Stimulated activated CD4-positive, alpha-beta T cell treated with anti-CD3 and anti-CD28 coated beads, Interleukin-15, amount 100 ng/mL, for 1 hour (primary cell): ENCODE results near the gene NPC2.
"Not testable (repeated sequence)": the region's sequence is repeated elsewhere in the genome, so short reads cannot be mapped to it uniquely, and the experiment has no call there.

ENCODE experiments used
- DNase-seq, 2 donors: peaks; one replicate each; pipeline ENCODE4 v3.0.0-alpha.2; 2020; ENCODE audit warnings: low read depth in 1 of 2, low spot score in 1 of 2

The NPC2 gene

DNA sequence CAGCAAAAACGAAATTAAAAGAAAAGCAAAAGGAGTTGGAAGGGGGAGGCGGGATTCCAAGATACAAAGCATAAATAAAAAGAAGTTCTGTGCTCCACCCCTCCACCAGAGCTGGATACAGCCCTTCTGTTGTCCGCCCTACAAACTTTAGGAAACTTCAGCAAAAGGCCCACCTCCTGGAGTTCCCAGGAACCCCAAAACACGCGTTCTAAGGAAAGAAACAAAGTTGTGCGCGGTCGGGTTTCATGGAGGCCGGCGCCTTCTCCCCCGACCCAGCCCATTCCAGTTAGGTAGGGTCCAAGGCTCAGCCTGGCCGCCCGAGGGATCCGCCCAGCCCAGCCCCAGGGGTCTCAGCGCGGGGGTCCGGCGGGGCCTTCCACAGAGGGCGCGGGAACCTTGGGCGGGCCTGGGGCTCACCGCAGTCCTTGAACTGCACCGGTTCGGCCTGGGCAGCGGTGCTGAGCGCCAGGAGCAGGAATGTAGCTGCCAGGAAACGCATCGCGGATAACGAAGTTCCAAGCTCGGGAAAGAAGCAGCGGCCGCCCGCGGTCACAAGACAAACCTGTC is at the start of gene NPC2:
TSS of gene NPC2 (minus strand) at position 530 of the 567 bp plus-strand sequence. CDS start at position 499, 31 bp downstream.
- no peak for DNase-seq

DNA sequence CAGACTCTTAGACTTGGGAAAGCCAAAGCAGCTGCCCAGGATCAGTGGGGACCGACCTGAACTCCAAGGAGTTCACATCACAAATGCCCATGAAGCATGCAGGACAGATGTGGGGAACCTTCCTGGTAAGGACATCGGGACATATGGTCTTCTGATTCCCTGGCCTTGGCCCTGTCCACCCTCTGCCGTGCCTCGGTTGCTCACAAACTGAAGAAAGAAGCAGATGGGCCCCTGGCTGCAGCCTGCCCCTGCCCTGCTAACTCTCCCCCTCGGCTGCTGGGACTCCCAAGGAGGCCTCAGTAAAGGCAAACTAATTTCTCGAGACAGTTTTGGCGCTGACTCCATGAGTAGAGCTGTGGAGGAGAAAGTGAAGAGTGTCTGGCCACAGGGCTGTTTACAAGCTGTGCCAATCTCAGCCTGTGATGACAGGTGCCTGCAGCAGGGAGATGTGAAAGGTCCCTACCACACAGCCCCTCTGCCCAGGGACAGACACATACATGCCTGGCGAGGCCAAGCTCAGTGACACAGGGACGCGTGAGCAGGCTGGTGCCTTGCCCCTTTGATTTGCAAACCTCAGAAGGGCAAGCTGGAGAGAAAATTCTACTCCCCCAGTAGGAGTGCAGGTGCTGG is 49.1 kb upstream of the NPC2 start:
- no peak for DNase-seq

DNA sequence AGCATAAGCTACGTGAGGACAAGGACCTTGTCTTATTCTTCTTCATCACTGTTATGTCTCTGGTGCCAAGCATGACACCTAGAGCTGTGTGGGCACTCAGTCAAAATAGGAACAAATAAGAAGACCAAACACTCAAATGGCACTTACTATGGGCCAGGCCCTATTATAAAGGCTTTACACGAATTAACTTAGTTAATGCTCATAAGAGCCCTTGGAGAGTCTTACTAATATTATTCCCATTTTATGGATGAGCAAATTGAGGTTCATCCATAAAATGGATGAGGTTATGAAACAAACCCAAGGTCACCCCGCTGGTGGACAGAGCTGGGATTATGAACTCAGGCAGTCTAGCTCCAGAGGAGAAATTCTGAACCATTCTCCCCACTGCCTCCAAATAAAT is 48.1 kb upstream of the NPC2 start:
- no peak for DNase-seq

DNA sequence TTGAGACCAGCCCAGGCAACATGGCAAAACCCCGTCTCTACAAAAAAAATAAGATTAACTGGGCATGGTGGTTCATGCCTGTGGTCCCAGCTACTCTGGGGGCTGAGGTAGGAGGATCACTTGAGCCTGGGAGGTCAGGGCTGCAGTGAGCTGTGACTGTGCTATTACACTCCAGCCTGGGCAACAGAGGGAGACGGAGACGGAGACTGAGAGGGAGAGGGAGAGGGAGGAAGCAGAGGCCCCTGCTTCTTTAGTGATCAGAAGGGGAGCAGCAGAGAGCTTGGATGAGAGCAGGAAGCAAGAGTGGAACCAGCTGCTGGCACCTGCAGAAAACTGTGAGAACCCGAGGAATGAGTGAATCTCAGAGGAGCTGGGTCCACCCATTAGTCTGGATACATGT is 46.4 kb upstream of the NPC2 start:
- no peak for DNase-seq

DNA sequence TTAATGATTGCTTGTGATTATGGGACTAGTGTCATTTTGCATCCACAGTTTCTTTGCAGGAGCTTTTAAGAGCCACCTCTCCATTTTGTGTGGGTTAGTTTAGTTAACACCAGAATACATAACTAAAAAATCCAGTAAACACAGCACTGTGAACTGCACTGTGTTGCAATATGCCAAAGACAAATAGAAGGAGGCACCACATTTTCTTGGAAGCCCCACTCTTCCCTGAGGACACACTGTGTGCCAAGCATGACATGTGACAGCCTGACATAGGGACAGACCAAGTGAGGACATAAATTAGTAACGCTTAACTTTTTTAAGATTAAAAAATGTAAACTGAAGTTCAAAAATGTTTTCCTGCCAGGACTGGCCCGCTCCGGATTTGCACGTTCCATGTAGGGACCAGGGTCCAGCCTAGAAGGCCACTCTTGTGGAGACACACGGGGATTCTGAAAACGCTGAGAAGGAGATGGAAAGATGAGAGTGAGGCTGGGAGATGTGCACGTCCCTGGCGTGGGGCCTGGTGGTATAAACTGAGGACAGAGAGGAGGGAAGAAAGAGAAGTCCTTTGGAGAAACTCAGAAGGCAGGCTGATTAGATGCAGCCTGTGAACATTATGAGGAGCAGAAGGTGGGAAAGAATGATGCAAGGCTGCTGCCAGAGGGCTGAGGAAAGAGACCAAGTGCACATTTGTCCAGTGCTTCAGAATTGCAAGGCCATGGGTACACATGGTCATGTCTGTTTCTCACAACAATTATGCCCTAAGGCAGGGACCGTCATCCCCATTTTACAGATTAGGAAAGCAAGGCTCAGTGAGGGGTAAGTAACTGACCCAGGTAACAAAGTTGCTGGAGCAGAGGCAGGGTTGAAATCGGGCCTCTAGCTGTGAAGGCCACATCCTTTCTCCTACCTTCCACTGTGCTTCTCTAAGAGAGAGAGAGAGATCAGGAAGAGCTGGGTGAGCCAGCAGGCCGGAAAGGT is 45.6 kb upstream of the NPC2 start:
- DNase-seq: no peak

DNA sequence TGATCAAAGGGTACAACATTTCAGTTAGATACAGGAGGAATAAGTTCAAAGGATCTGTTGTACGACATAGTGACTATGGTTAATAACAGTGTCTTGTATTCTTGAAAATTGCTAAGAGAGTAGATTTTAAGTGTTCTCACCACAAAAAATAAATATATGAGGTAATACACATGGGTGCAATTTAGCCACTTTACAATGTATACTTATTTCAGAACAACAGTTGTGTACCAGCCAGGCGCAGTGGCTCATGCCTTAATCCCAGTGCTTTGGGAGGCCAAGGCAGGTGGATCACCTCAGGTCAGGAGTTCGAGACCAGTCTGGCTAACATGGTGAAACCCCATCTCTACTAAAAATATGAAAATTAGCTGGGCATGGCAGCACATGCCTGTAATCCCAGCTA is 43.2 kb upstream of the NPC2 start:
- not testable (repeated sequence) for DNase-seq

DNA sequence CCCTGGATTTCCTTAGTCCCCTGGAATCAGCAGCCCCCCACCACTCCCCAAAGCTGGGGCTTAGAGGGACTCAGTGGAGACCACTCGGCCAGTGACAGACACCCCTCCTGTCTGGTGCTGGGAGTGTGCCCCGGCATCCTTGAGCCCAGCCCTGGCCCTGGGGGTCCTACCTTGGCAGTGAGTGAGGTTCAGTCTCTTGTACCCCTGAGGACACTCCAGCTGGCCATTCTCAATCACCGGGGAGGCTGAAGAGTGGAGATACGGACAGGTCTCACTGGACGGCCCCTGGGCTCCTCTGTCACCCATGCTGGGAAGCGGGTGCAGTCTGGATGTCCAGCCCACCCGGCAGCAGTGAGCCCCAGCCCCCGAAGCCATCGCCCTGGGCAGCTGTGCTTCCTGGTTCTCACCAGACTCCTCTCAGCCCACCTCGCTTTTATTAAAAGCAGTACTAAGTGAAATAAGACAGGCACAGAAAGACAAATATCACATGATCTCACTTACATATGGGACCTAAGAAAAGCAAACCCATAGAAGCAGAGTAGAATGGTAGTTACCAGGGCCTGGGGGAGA is 42.7 kb upstream of the NPC2 start:
- no peak for DNase-seq

DNA sequence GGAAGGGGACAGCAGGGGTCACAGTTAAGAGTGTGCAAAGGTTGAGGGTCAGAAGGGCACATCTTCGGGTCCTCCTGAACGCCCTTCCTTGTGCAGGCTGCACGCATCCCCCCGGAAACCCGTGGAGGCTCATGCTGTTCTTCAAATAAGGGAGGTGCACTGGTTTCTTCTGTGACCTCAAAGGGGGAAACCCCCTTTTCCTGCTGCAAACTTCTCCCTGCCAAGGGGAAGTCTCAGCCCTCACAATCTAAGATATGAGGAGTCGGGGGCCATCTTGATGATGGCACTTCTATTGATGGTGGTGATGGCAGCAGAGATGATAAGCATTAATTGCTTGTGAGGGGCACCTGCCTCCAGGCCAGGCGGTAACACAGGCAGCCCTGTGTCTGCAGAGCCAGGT is 40.5 kb upstream of the NPC2 start:
- no peak for DNase-seq

DNA sequence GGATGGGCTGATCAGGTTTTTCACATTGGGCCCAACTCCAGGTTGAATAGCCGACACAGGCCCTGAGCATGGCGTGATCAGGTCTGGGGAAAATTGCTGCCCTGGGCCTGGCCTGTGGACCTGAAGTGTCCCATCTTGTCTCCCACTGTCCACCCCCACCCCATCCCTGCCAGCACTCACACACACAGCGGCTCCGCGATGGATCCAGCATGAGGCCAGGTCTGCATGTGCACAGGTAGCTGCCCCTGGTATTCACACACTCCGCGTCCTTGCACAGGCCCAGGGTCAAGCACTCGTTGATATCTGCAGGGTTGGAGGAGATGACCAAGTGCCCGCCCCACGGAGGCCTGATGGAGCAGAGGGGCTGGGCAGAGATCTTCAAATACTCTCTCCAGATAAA is 39.1 kb upstream of the NPC2 start:
- DNase-seq: no peak

DNA sequence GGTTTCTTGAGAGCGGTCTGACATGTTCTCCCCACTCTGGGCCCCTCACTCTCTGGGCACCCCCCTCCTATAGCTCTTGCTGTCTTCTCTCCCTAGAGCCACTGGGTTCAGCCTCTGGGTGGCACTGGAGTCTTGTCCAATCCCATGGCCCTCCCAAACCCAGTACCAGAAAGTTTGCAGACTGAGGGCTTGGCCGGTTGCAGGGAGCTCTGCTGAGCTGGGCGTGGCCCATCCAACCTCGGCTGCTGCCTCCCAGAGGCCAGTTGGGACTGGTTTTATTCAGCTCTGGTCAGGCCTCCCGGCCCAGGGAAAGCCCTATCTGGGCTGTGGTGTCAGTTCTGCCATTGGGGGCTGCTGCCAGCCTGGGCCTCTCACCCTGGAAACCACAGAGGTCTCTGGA is 38.4 kb upstream of the NPC2 start:
- DNase-seq: no peak

DNA sequence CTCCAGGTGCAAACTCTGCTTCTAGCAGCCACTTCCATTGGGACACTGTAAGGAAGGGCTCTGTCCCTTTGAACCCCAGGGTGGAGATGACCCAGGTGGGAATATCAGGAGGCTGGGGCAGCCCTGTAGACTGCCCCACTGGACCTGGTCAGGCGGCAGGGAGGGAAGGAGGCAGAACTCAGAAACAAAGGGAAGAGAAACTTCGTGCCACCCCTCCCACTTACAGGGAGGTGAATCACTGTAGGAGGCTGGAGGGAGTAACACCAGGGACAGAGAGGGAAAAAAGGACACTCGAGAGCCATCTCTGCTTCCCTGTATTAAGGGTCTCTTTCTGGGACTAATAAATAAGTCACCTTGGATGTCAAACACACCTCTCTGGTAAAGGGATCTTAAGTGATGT is 37.9 kb upstream of the NPC2 start:
- no peak for DNase-seq

DNA sequence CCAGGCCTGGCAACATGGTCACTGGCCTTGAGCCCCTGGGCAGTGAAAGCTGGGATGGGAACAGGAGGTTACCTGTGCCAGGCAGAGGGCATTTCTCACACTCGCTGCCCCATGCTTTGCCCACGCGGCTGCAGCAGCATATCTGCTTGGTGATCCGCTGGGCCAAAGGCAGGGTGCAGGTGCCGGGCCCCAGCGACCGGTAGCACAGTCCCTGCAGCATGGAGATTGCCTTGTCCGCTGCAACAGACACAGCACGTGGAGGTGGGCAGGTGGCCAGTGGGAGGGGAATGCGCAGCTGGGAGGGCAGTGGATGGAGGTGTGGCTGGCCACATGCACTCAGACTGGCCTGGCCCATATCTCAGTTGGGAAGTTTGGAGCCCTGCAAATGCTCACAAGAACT is 35.8 kb upstream of the NPC2 start:
- no peak for DNase-seq

DNA sequence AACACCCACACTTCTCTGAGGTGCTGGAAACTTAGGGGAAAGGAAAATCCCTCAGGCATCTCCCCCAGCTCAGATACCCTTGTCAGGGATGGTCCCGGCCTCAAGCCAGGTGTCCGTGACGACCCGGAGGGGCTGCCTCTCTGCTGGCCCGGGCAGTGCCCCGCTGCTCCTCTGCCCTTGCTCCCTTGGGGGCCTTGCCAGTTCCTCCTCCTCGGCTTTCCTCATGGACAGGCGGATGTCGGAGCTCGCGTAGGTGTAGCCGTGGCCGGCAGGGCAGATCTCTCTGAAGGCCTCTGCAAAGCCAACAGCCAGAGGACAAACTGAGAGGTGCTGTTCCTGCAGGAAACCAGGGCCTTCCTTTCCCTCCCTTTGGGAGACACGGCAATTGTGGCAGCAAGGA is 35.3 kb upstream of the NPC2 start:
- no peak for DNase-seq

DNA sequence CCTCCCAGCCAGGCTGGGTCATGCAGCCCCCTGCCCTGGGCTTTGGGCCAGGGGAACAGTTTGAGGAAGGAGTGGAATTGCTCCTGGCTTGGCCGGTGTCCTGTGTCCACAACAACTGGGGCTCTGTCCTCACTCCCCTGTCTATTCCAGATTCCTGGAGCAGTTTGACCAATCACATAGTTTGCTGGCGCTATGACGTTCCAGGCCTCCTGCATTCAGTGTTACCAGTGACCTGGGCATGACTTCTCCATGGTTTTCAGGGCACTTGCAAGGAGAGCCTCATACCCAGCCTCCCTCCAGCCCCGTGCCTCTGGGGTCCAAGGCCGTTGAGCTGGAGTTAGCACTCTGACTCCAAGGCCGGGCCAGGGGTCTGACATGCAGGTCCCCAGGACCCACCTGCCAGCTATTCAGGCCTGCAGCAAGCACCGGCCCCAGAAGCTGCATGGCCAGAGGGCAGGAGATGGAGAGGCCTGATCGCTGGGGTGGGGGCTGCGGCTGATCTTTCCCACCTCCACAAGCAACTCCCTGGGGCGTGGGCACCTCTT is 34.7 kb upstream of the NPC2 start:
- DNase-seq: no peak

DNA sequence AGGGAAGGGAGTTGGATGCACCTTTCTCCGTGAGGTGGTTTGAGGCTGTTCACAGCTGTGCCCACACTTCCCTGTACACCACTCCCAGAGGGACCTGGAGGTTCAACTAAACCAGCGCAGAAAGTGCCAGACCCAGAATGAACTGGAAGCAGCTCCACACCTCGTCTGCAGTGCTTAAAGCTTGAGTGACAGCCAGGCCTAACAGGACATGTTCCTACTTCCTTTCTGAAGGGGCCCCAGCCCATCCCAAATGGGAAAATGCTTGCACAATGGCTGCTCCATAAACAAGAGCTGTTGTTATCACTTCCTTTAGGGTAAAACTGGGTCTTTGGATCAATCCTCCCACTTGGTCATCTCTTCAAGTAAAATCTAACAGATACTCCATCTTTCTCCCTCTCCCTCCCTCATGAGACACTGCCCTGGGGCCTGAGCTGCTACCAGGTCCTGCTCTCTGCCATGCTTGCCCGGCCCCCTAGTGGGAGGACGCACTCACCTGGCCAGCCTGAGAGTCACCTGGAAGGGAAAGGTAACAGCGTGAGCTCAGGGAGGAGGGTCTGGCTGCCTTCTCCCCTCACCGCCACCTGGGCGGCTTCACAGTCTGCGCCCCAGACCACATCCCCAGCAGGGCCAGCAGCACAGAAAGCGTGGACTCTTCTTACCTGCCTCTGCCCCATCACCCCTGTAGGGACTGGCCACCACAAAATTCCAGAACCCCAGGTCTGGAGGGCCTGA is 33.9 kb upstream of the NPC2 start:
- DNase-seq: no peak

DNA sequence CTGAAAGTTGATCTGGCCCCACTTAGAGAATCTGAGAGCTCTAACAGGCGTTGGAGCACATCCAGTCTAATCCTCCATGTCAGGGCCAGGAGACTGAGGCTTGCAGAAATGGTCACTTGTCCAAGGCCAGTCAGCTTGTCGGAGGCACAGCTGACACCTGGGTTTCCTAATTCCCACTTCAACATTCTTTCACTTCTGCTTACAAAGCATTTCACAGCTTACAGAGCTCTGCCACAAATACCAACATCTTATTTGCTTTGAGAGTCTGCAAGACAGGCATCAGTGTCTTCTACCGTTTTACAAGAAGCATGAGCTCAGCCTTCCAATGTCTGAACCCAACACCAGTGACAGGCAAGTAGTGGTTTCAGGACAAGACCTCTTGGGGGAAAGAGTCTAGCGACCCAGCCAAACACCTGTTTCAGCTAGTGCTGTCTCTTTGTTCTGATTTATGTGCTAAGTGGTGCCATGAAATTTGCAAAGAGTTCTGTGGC is 32.3 kb upstream of the NPC2 start:
- no peak for DNase-seq

DNA sequence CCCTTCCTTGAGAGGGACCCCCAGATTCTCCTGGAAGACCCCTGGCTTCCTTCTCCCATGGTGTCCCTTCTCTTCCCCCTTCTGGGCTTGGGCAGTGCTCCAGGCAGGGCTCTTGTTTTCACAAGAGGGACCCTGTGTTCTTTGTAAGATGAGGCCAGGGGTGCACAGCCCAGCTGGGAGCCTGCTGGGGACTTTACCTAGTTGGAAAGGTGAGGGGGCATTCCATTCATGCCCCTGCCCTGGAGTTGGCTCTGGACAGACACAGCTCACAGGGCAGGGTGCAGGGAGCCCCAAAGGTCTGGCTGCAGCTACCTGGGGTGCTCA is 31.7 kb upstream of the NPC2 start:
- no peak for DNase-seq

DNA sequence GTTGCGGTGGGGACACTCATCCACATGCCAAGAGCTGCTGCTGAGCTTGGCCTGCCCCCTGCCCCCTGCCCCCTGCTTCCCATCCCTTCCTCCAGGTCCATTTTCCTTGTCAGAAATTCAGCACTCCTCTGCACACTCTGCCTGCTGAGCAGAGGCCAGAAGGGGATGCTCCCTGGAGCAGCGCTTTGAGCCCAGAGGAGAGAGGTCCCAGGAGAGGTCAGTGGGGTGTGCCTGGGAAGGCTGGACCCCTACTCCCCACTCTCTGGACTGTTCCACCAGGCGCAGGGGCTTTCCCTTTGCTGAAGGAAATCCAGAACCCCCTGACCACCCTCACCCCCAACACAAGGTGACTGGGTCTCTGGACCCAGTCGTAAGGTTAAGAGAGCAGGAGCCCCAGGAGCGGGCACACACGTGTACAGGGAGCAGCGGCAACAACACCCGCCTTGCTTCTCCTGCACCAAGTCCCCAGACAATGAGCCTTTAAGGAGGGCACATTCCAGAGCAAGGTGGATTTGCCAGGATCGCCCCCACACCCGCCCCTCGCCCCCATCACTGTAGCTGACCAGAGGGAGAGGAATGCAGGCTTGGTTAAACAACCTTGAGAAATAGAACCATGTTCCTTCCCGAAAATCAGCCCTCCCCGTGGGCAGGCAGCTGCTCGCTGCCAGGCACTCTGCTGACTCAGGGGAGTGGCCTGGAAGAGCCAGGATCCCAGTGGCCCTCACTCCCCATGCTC is 31.1 kb upstream of the NPC2 start:
- no peak for DNase-seq

DNA sequence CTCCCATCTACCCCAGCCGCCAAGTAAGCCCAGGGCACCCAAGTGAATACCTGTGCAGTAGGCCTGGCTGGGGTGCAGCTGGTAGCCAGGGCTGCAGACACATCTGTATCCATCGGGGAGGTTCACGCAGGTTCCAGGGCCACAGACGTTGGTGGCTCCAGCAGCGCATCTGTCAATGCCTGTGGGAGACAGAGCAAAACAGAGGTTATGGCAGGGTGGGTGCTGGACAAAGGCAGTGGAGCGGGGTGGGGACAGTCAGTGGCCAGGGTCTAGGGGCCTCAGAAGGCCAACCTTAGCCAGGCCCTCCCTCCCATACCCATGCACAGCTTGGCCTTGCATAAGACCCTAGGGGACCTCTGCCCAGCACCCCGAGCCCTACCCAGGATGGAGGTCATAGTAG is 29.6 kb upstream of the NPC2 start:
- DNase-seq: no peak

DNA sequence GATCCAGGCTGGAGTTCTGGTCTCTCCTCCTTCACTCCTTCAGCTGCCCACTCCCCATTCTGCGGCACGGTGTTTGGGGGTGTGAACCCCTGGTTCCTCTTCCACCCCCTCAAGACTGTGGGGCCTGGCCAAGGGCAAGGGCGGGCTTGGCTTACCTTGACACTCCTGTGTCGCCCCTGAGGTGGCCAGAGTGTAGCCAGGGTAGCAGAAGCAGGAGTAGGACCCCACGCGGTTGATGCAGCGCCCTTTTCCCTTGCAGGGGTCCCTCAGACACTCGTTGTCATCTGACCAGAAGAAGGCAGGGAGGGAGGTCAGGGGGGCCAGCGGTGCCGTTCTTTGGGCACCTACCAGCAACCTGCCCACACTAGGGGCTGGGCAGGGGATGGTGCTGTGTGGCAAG is 28.7 kb upstream of the NPC2 start:
- DNase-seq: no peak
